Pancreas (tissue), 10 donors: Measurements from ENCODE around the gene LINGO3. TPM values are rescaled to one million over a fixed set of nuclear protein-coding genes. Genes with fewer than 3 reads are reported as not detected.

ENCODE experiments used
- ATAC-seq, 4 donors: fragments of 200-7000 bp; cut with Tn5 transposase; one replicate each; pipeline versions ENCODE4 v1.8.0 to v1.9.1; 2020; ENCODE audit warnings: mild to moderate bottlenecking in 4 of 4, moderate library complexity in 4 of 4
- DNase-seq, 6 donors: peaks; one replicate each; pipeline ENCODE4 v3.0.0-alpha.2; 2020
- FAIRE-seq: peaks from 2 replicates; lab custom pipeline; 2012; peaks lifted over from hg19 to GRCh38; lab: Jason Lieb, UNC
- H3K27ac ChIP-seq, 4 donors: fragments of 200-600 bp; sonication (generic); 1 replicate in 3 of 4; 2 replicates in 1 of 4; pipeline versions ENCODE4 v1.5.0 to v1.8.0; 2020
- H3K27me3 ChIP-seq, 4 donors: fragments of 200-600 bp; one replicate each; pipeline ENCODE4 v1.8.0; 2021
- H3K36me3 ChIP-seq, 3 donors: fragments of 200-600 bp; sonication (generic) in 1 of 3; one replicate each; pipeline versions ENCODE4 v1.5.0 to v1.8.0; 2020 to 2021
- H3K4me1 ChIP-seq, 3 donors: fragments of 200-600 bp; one replicate each; pipeline ENCODE4 v1.8.0; 2021
- H3K4me3 ChIP-seq, 4 donors: fragments of 200-600 bp; sonication (generic) in 2 of 4; one replicate each; pipeline versions ENCODE4 v1.5.0 to v1.8.0; 2020 to 2021
- H3K9me3 ChIP-seq, 4 donors: fragments of 200-600 bp; one replicate each; pipeline ENCODE4 v1.8.0; 2021
- CTCF ChIP-seq, 4 donors: fragments of 200-600 bp; sonication (generic) in 3 of 4; IDR thresholded peaks; one replicate each; pipeline versions ENCODE4 v1.5.0 to v1.8.0; 2021; ENCODE audit warnings: antibody characterized with exemption in 4 of 4
- WGBS, 2 donors: extraction: QIAGEN DNeasy Blood & Tissue Kit; methylation state at CpG; one replicate each; pipeline ENCODE4 v1.1.7; 2013; 5-methylcytosine and 5-hydroxymethylcytosine counted together
- intact Hi-C, 3 donors: fragments of 100-400 bp; cut with DNase I; formaldehyde crosslinking; loops; one replicate each; pipeline versions ENCODE4 v1.11.1 to v1.14.2; 2022
- polyA plus RNA-seq, 2 donors: library from polyadenylated mRNA; stranded (reverse); fragments of 200-250 nt; gene quantifications; one replicate each; pipeline ENCODE4 v1.2.3, GENCODE V29; 2013
- total RNA-seq, 6 donors: library from RNA; stranded (reverse); fragmentation: NEBNext Ultra II Directional in 4 of 6; extraction: Animal tissue kit (Norgen Biotek cat#: 25700) in 4 of 6; gene quantifications; one replicate each; pipeline versions ENCODE4 v1.2.1 to v1.2.4, GENCODE V29; 2021 to 2023
- donor health status: healthy with polysubstance abuse.
- donor health status: DM: no; HTN: no; CAD: no; lungs with moderate emphysema.
- donor health status: DM: no; HTN: no; CAD: no.
- donor health status: control.
- donor health status: control.
- donor health status: Bipolar disorder and iron deficiency.
- donor health status: DM: yes; HTN: yes; CAD: no.
- donor health status: DM: no; HTN: no; CAD: no.
- donor health status: DM: no; HTN: no; CAD: no.
- donor health status: DM: yes; HTN: yes; CAD: no.

The LINGO3 gene
- total and polyA plus RNA-seq, 8 donors = 0.05 to 1.5 (median 0.16) TPM; not detected in 5

- no peak for TF ChIP-seq CTCF (IDR thresholded peaks at IDR 0.05)
- Histone ChIP-seq H3K36me3 (peaks cover 0 to 13% (median 5%) of the 10 kb centered on the region in 3 donors), H3K4me1 (peaks cover 8 to 27% (median 20%) of the 10 kb centered on the region in 3 donors), H3K9me3 (no peaks in the 10 kb centered on the region), H3K27ac (peak overlapping the region; percentile 11 to 100 (median 98)), H3K27me3 (no peaks in the 10 kb centered on the region), H3K4me3 (peak overlapping the region; percentile 82 to 99 (median 98))
- 1 to 2% methylated on average over 12 to 19 of the region's 19 CpGs for WGBS, 2 donors
- ATAC-seq = no peak
- DNase-seq = no peak
- intact Hi-C loops = no loop called here
- FAIRE-seq = no peak
Observed at GRCh38 chr19:2268861-2269243, 39.1 kb downstream of the LINGO3 start.

GRCh38 chr19:2268480-2268830, 39.5 kb downstream of the LINGO3 start:
- FAIRE-seq = peak; percentile 71
- intact Hi-C loops = no loop called here
- Histone ChIP-seq H3K27ac (peak overlapping the region in 1 of 4 donors; percentile 98), H3K9me3 (no peaks in the 10 kb centered on the region), H3K4me1 (peaks cover 5 to 25% (median 19%) of the 10 kb centered on the region in 3 donors), H3K36me3 (peaks cover 0 to 13% (median 5%) of the 10 kb centered on the region in 3 donors), H3K27me3 (no peaks in the 10 kb centered on the region), H3K4me3 (peak overlapping the region in 2 of 4 donors; percentile 98 to 99)
- ATAC-seq = no peak
- DNase-seq = no peak
- WGBS, 2 donors = 86 to 89% methylated on average over 4 of the region's 4 CpGs
- TF ChIP-seq CTCF (IDR thresholded peaks at IDR 0.05) = no peak

GRCh38 chr19:2266183-2266993, 41.6 kb downstream of the LINGO3 start:
- no peak overlapping the region for H3K4me3 ChIP-seq
- WGBS, 2 donors = 52 to 57% methylated on average over 18 of the region's 18 CpGs

GRCh38 chr19:2261438-2262172, 46.3 kb downstream of the LINGO3 start:
- Histone ChIP-seq H3K9me3 (no peaks in the 10 kb centered on the region), H3K27ac (no peak overlapping the region), H3K4me1 (peaks cover 0 to 2% (median 0%) of the 10 kb centered on the region in 3 donors), H3K4me3 (no peak overlapping the region), H3K27me3 (no peaks in the 10 kb centered on the region), H3K36me3 (no peaks in the 10 kb centered on the region)
- no peak for DNase-seq
- 61 to 63% methylated on average over 7 of the region's 7 CpGs for WGBS, 2 donors
- peak in 2 of 4 donors; percentile 34 to 40 for ATAC-seq
- intact Hi-C loops = no loop called here
- FAIRE-seq = no peak
- peak in 3 of 4 donors; percentile 12 to 53 (median 43) for TF ChIP-seq CTCF (IDR thresholded peaks at IDR 0.05)

More at GRCh38 chr19:2266183-2266993, 41.6 kb downstream of the LINGO3 start:
- peak in 2 of 4 donors; percentile 16 to 21 for ATAC-seq
- TF ChIP-seq CTCF (IDR thresholded peaks at IDR 0.05) = no peak
- Histone ChIP-seq H3K9me3 (no peaks in the 10 kb centered on the region), H3K27me3 (no peaks in the 10 kb centered on the region), H3K27ac (peak overlapping the region in 2 of 4 donors; percentile 47 to 64), H3K4me1 (peaks cover 0 to 9% (median 7%) of the 10 kb centered on the region in 3 donors), H3K36me3 (no peaks in the 10 kb centered on the region)
- peak; percentile 61 to 89 (median 83) for DNase-seq
- intact Hi-C loops = no loop called here
- FAIRE-seq = no peak
